HG02970 (cell line): ENCODE results near the gene RPN2.

Source experiments
- ATAC-seq: cut with Tn5 transposase; IDR thresholded peaks from one replicate; pipeline ENCODE4 v1.9.1; 2021; ENCODE audit warnings: mild to moderate bottlenecking, moderate library complexity, moderate number of reproducible peaks; ENCODE audit not compliant: unreplicated experiment, low FRiP score

RPN2 gene

GRCh38 chr20:37209193-37209592 lies 30.1 kb downstream of the RPN2 start:
- ATAC-seq, result no peak

- ATAC-seq, result no peak
These were observed 30.7 kb downstream of the RPN2 start for GRCh38 chr20:37209661-37210314.

GRCh38 chr20:37218441-37218840 lies 39.3 kb downstream of the RPN2 start:
- no peak for ATAC-seq

- ATAC-seq, result no peak
These were observed 39.8 kb downstream of the RPN2 start for GRCh38 chr20:37218976-37219375.

GRCh38 chr20:37219751-37220668 lies 40.9 kb downstream of the RPN2 start:
- no peak for ATAC-seq

GRCh38 chr20:37220731-37221130 lies 41.6 kb downstream of the RPN2 start:
- ATAC-seq, result no peak

- ATAC-seq, result no peak
These were observed 43.0 kb downstream of the RPN2 start for GRCh38 chr20:37222086-37222485.

GRCh38 chr20:37223053-37223452 lies 43.9 kb downstream of the RPN2 start:
- ATAC-seq, result no peak

GRCh38 chr20:37225146-37225545 lies 46.0 kb downstream of the RPN2 start:
- no peak for ATAC-seq

- ATAC-seq, result no peak
These were observed 47.8 kb downstream of the RPN2 start for GRCh38 chr20:37226889-37227288.

- ATAC-seq, result no peak
These were observed 49.0 kb downstream of the RPN2 start for GRCh38 chr20:37228082-37228481.

GRCh38 chr20:37228656-37229055 lies 49.5 kb downstream of the RPN2 start:
- ATAC-seq, result no peak

- no peak for ATAC-seq
These were observed 50.2 kb downstream of the RPN2 start for GRCh38 chr20:37229357-37229756.

GRCh38 chr20:37230200-37230599 lies 51.1 kb downstream of the RPN2 start:
- no peak for ATAC-seq

GRCh38 chr20:37231947-37232630 lies 53.0 kb downstream of the RPN2 start:
- ATAC-seq, result no peak

GRCh38 chr20:37233548-37234253 lies 54.6 kb downstream of the RPN2 start:
- ATAC-seq, result no peak

- ATAC-seq, result no peak
These were observed 55.1 kb downstream of the RPN2 start for GRCh38 chr20:37234254-37234581.

GRCh38 chr20:37235065-37235464 lies 55.9 kb downstream of the RPN2 start:
- ATAC-seq, result no peak

- ATAC-seq, result no peak
These were observed 57.3 kb downstream of the RPN2 start for GRCh38 chr20:37236462-37236861.

- ATAC-seq, result no peak
These were observed 58.5 kb downstream of the RPN2 start for GRCh38 chr20:37237656-37238055.

- no peak for ATAC-seq
These were observed 59.3 kb downstream of the RPN2 start for GRCh38 chr20:37238426-37238825.
